Uterus (tissue), 4 donors: ENCODE results near the gene DTYMK. TPM values are rescaled to one million over a fixed set of nuclear protein-coding genes. Genes with fewer than 3 reads are reported as not detected.

Experiments used
- DNase-seq, 2 donors: peaks; one replicate each; pipeline ENCODE4 v3.0.0-alpha.2; 2019 to 2020
- H3K27ac ChIP-seq, 2 donors: fragments of 200-600 bp; sonication (generic); 1 replicate in 1 of 2; 2 replicates in 1 of 2; pipeline ENCODE4 v1.5.1; 2016 to 2018
- H3K27me3 ChIP-seq, 2 donors: fragments of 200-600 bp; sonication (generic); one replicate each; pipeline ENCODE4 v1.5.1; 2018 to 2019; ENCODE audit warnings: control low read depth in 1 of 2
- H3K36me3 ChIP-seq, 2 donors: fragments of 200-600 bp; sonication (generic); one replicate each; pipeline ENCODE4 v1.5.1; 2019; ENCODE audit warnings: control low read depth in 1 of 2
- H3K4me1 ChIP-seq, 2 donors: fragments of 200-600 bp; sonication (generic); one replicate each; pipeline ENCODE4 v1.5.1; 2018 to 2019; ENCODE audit warnings: control low read depth in 1 of 2
- H3K4me3 ChIP-seq, 2 donors: fragments of 200-600 bp; sonication (generic); 1 replicate in 1 of 2; 2 replicates in 1 of 2; pipeline ENCODE4 v1.5.1; 2018 to 2019; ENCODE audit warnings: mild to moderate bottlenecking in 1 of 2
- H3K9me3 ChIP-seq, 2 donors: fragments of 200-600 bp; sonication (generic); one replicate each; pipeline ENCODE4 v1.5.1; 2019; ENCODE audit warnings: control low read depth in 1 of 2
- CTCF ChIP-seq, 4 experiments: fragments of 200-600 bp in 2 of 4; fragments of 450-650 bp in 2 of 4; sonication (generic) in 2 of 4; IDR thresholded peaks; one replicate each; pipeline ENCODE4 v1.5.1; 2016 to 2019; ENCODE audit warnings: antibody characterized with exemption in 4 of 4, mild to moderate bottlenecking in 2 of 4, moderate library complexity in 1 of 4
- POLR2A ChIP-seq, 2 donors: fragments of 450-650 bp; IDR thresholded peaks; one replicate each; pipeline ENCODE4 v1.6.1; 2016; ENCODE audit warnings: antibody characterized with exemption in 2 of 2, mild to moderate bottlenecking in 1 of 2, moderate library complexity in 1 of 2
- intact Hi-C: fragments of 100-400 bp; cut with DNase I; formaldehyde crosslinking; loops from one replicate; pipeline ENCODE4 v1.15.1; 2023; ENCODE audit warnings: low total_unique reads
- total RNA-seq, 4 donors: library from RNA; depleted of rRNA in 3 of 4; stranded (reverse); fragments of >200 nt in 3 of 4; gene quantifications; one replicate each; pipeline versions ENCODE4 v1.1.0 to v1.2.4, GENCODE V29; 2014 to 2023
- donor health status: DM: yes; HTN: yes; CAD: no.

Gene DTYMK
- total RNA-seq, 4 donors from 2014 or later: 0.59 to 17.8 (median 8.4) TPM

GRCh38 chr2:241701149-241701398 is 14.5 kb upstream of the DTYMK start:
- intact Hi-C loops: no loop called here
- H3K27me3 ChIP-seq: no peaks in the 10 kb centered on the region
- TF ChIP-seq CTCF (IDR thresholded peaks at IDR 0.05): peak in 2 of 4 experiments; percentile 46 to 65
- TF ChIP-seq POLR2A (IDR thresholded peaks at IDR 0.05): no peak
- peak overlapping the region; percentile 91 to 98 for H3K27ac ChIP-seq
- H3K4me3 ChIP-seq: peak overlapping the region; percentile 41 to 80
- peaks cover 0 to 6% of the 10 kb centered on the region in 2 donors for H3K4me1 ChIP-seq
- no peak for DNase-seq
- H3K36me3 ChIP-seq: no peaks in the 10 kb centered on the region
- H3K9me3 ChIP-seq: no peaks in the 10 kb centered on the region

- H3K27ac ChIP-seq: no peak overlapping the region
- no peaks in the 10 kb centered on the region for H3K9me3 ChIP-seq
- H3K4me1 ChIP-seq: peaks cover 0 to under 1% of the 10 kb centered on the region in 2 donors
- H3K36me3 ChIP-seq: no peaks in the 10 kb centered on the region
- no peaks in the 10 kb centered on the region for H3K27me3 ChIP-seq
- H3K4me3 ChIP-seq: no peak overlapping the region
- intact Hi-C loops: no loop called here
- no peak for TF ChIP-seq POLR2A (IDR thresholded peaks at IDR 0.05)
- TF ChIP-seq CTCF (IDR thresholded peaks at IDR 0.05): no peak
- DNase-seq: no peak
Measured at GRCh38 chr2:241695651-241696050, 9.0 kb upstream of the DTYMK start.

- intact Hi-C loops: no loop called here
Measured at GRCh38 chr2:241692448-241692847, 5.8 kb upstream of the DTYMK start.

GRCh38 chr2:241690202-241690717 is 3.6 kb upstream of the DTYMK start:
- intact Hi-C loops: no loop called here
- H3K4me3 ChIP-seq: no peak overlapping the region
- no peaks in the 10 kb centered on the region for H3K36me3 ChIP-seq
- H3K27me3 ChIP-seq: no peaks in the 10 kb centered on the region
- no peaks in the 10 kb centered on the region for H3K9me3 ChIP-seq
- H3K4me1 ChIP-seq: peaks cover 0 to 9% of the 10 kb centered on the region in 2 donors
- no peak for DNase-seq
- H3K27ac ChIP-seq: no peak overlapping the region
- TF ChIP-seq CTCF (IDR thresholded peaks at IDR 0.05) (no peak), POLR2A (IDR thresholded peaks at IDR 0.05) (no peak)

More at GRCh38 chr2:241692448-241692847, 5.8 kb upstream of the DTYMK start:
- Histone ChIP-seq H3K36me3 (no peaks in the 10 kb centered on the region), H3K27me3 (no peaks in the 10 kb centered on the region), H3K9me3 (no peaks in the 10 kb centered on the region), H3K4me1 (peaks cover 0 to 9% of the 10 kb centered on the region in 2 donors), H3K4me3 (no peak overlapping the region), H3K27ac (no peak overlapping the region)
- no peak for DNase-seq
- TF ChIP-seq POLR2A (IDR thresholded peaks at IDR 0.05) (no peak), CTCF (IDR thresholded peaks at IDR 0.05) (no peak)

GRCh38 chr2:241689306-241689705 is 2.7 kb upstream of the DTYMK start:
- no peaks in the 10 kb centered on the region for H3K27me3 ChIP-seq
- H3K36me3 ChIP-seq: no peaks in the 10 kb centered on the region
- peaks cover 0 to 9% of the 10 kb centered on the region in 2 donors for H3K4me1 ChIP-seq
- H3K27ac ChIP-seq: no peak overlapping the region
- no peaks in the 10 kb centered on the region for H3K9me3 ChIP-seq
- no peak for DNase-seq
- H3K4me3 ChIP-seq: no peak overlapping the region
- TF ChIP-seq POLR2A (IDR thresholded peaks at IDR 0.05): no peak
- no peak for TF ChIP-seq CTCF (IDR thresholded peaks at IDR 0.05)
- intact Hi-C loops: no loop called here
